ENCODE results near the gene AARS2. TPM values are rescaled to one million over a fixed set of nuclear protein-coding genes. Genes with fewer than 3 reads are reported as not detected.

The AARS2 gene
- total and polyA plus RNA-seq, 9 of the 15 experiments (the other 6 are each of a cell fraction or from before 2014, with no cell fraction given): 0.97 to 34.0 (median 18.3) TPM

- TF ChIP-seq, protein P1, sequence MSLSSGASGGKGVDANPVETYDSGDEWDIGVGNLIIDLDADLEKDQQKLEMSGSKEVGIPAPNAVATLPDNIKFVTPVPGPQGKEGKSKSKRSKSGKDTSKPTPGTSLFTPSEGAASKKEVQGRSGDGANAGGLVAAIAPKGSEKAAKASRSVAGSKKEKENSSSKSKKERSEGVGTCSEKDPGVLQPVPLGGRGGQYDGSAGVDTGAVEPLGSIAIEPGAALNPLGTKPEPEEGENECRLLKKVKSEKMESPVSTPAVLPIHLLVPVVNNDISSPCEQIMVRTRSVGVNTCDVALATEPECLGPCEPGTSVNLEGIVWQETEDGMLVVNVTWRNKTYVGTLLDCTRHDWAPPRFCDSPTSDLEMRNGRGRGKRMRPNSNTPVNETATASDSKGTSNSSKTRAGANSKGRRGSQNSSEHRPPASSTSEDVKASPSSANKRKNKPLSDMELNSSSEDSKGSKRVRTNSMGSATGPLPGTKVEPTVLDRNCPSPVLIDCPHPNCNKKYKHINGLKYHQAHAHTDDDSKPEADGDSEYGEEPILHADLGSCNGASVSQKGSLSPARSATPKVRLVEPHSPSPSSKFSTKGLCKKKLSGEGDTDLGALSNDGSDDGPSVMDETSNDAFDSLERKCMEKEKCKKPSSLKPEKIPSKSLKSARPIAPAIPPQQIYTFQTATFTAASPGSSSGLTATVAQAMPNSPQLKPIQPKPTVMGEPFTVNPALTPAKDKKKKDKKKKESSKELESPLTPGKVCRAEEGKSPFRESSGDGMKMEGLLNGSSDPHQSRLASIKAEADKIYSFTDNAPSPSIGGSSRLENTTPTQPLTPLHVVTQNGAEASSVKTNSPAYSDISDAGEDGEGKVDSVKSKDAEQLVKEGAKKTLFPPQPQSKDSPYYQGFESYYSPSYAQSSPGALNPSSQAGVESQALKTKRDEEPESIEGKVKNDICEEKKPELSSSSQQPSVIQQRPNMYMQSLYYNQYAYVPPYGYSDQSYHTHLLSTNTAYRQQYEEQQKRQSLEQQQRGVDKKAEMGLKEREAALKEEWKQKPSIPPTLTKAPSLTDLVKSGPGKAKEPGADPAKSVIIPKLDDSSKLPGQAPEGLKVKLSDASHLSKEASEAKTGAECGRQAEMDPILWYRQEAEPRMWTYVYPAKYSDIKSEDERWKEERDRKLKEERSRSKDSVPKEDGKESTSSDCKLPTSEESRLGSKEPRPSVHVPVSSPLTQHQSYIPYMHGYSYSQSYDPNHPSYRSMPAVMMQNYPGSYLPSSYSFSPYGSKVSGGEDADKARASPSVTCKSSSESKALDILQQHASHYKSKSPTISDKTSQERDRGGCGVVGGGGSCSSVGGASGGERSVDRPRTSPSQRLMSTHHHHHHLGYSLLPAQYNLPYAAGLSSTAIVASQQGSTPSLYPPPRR (CRISPR knock-in tag; IDR thresholded peaks at IDR 0.05; ENCODE audit: borderline replicate concordance): 0 out of 2 replicates have a peak, but pooled peaks have one; percentile 6
- TF ChIP-seq FOXA1 (IDR thresholded peaks at IDR 0.05; ENCODE audit: borderline replicate concordance) (no peak), FIP1L1 (IDR thresholded peaks at IDR 0.05; ENCODE audit: low read depth, low read length, poor library complexity, severe bottlenecking) (no peak), RAD51 (IDR thresholded peaks at IDR 0.05; ENCODE audit: borderline replicate concordance, low read depth) (no peak), ETV6 (IDR thresholded peaks at IDR 0.05; ENCODE audit: borderline replicate concordance in 1 of 2, low read depth in 2 of 2, low read length in 1 of 2) (no peak), ETV6 (CRISPR knock-in tag; IDR thresholded peaks at IDR 0.05; ENCODE audit: borderline replicate concordance) (0 out of 2 replicates have a peak, but pooled peaks have one; percentile 5), RBM17 (IDR thresholded peaks at IDR 0.05; ENCODE audit: borderline replicate concordance, low read depth, low read length) (no peak), NFIC (IDR thresholded peaks at IDR 0.05) (peak; percentile 71), HINFP (tag; conservative IDR thresholded peaks at IDR 0.05; ENCODE audit: low read depth) (no peak), ARHGAP35 (IDR thresholded peaks at IDR 0.05; ENCODE audit: partially characterized antibody) (no peak), JUN (IDR thresholded peaks at IDR 0.05; ENCODE audit: borderline replicate concordance, low read depth, low read length) (no peak), JUN (CRISPR knock-in tag; IDR thresholded peaks at IDR 0.05; ENCODE audit: borderline replicate concordance) (no peak), PRDM10 (IDR thresholded peaks at IDR 0.05; ENCODE audit: partially characterized antibody) (no peak), ZBTB7A (IDR thresholded peaks at IDR 0.05; ENCODE audit: borderline replicate concordance, control insufficient read depth, low read depth, low read length) (peak; percentile 19; the same call in 1 of the 2 replicates)
Observed at GRCh38 chr6:44255871-44256774, 57.0 kb downstream of the AARS2 start (continued).
